ENCODE measurements around the gene DYNC1I1. TPM values are rescaled to one million over a fixed set of nuclear protein-coding genes. Genes with fewer than 3 reads are reported as not detected.

Gene DYNC1I1
- total RNA-seq, 1 donor from 2014 or later, result 1.6 TPM

- Mint-ChIP-seq H3K9me3 (ENCODE audit: low read depth) (peaks cover 4% of the 10 kb centered on the region), H3K36me3 (ENCODE audit: insufficient read depth) (no peaks in the 10 kb centered on the region), H3K4me3 (ENCODE audit: low read depth) (no peak overlapping the region), H3K27ac (no peak overlapping the region), H3K27me3 (no peaks in the 10 kb centered on the region), H3K4me1 (ENCODE audit: low read depth) (peaks cover 2% of the 10 kb centered on the region)
- no peak for DNase-seq (ENCODE audit: low spot score, unreplicated experiment)
- no peak for TF ChIP-seq CTCF (IDR thresholded peaks at IDR 0.05; ENCODE audit: unreplicated experiment)
Measured at GRCh38 chr7:96052860-96053470, 280.6 kb downstream of the DYNC1I1 start.

DNA sequence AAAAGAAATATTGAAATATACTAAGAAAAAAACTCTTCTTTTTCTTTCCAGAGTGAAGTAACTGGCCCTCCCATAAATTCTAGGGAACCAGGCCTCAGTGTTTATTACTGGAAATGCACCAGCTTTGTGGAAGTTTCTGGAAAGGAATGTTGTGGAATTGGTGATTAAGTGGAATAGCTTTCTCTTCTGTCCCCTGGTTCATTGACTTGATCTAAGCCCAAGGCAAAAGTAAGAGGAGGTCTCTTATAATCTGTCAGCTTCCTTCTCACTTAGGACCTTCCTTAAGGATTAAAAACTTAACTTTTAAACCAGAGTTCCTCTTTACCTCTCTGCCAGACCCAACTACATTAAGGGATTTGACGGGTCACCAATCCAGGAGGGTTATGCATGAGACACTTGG is 283.4 kb downstream of the DYNC1I1 start:
- DNase-seq (ENCODE audit: low spot score, unreplicated experiment), result no peak
- Mint-ChIP-seq H3K27me3 (no peaks in the 10 kb centered on the region), H3K9me3 (ENCODE audit: low read depth) (peaks cover 4% of the 10 kb centered on the region), H3K36me3 (ENCODE audit: insufficient read depth) (no peaks in the 10 kb centered on the region), H3K4me1 (ENCODE audit: low read depth) (peaks cover 2% of the 10 kb centered on the region), H3K4me3 (ENCODE audit: low read depth) (no peak overlapping the region), H3K27ac (no peak overlapping the region)
- no peak for TF ChIP-seq CTCF (IDR thresholded peaks at IDR 0.05; ENCODE audit: unreplicated experiment)

GRCh38 chr7:96059075-96059474 is 286.7 kb downstream of the DYNC1I1 start:
- no peak for TF ChIP-seq CTCF (IDR thresholded peaks at IDR 0.05; ENCODE audit: unreplicated experiment)
- peaks cover 13% of the 10 kb centered on the region for H3K27me3 Mint-ChIP-seq
- no peaks in the 10 kb centered on the region for H3K36me3 Mint-ChIP-seq (ENCODE audit: insufficient read depth)
- H3K4me3 Mint-ChIP-seq (ENCODE audit: low read depth), result no peak overlapping the region
- DNase-seq (ENCODE audit: low spot score, unreplicated experiment), result no peak
- peaks cover 4% of the 10 kb centered on the region for H3K9me3 Mint-ChIP-seq (ENCODE audit: low read depth)
- peaks cover 2% of the 10 kb centered on the region for H3K4me1 Mint-ChIP-seq (ENCODE audit: low read depth)
- no peak overlapping the region for H3K27ac Mint-ChIP-seq

DNA sequence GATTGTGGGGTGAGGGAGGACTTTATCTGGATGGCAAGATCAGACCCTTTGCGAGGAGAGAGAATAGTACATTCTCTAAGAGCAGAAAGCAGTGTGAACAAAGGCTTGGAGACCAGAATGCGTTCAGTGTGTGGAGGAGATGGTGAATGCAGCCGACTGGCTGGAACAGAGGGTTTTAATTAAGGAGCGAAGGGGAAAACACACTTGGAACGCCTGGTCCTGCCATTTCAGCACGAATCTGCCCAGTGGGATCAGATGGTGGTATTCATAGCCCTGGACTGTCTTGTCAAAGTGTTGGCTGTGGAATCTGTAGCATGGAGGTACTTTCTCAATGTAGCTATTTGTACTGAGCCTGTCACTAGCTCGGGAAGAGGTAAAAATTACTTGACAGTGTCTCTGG is 288.7 kb downstream of the DYNC1I1 start:
- no peak for TF ChIP-seq CTCF (IDR thresholded peaks at IDR 0.05; ENCODE audit: unreplicated experiment)
- no peak overlapping the region for H3K27ac Mint-ChIP-seq
- peaks cover 3% of the 10 kb centered on the region for H3K4me1 Mint-ChIP-seq (ENCODE audit: low read depth)
- no peak for DNase-seq (ENCODE audit: low spot score, unreplicated experiment)
- H3K4me3 Mint-ChIP-seq (ENCODE audit: low read depth), result no peak overlapping the region
- H3K36me3 Mint-ChIP-seq (ENCODE audit: insufficient read depth), result no peaks in the 10 kb centered on the region
- H3K27me3 Mint-ChIP-seq, result peaks cover 17% of the 10 kb centered on the region
- no peaks in the 10 kb centered on the region for H3K9me3 Mint-ChIP-seq (ENCODE audit: low read depth)

DNA sequence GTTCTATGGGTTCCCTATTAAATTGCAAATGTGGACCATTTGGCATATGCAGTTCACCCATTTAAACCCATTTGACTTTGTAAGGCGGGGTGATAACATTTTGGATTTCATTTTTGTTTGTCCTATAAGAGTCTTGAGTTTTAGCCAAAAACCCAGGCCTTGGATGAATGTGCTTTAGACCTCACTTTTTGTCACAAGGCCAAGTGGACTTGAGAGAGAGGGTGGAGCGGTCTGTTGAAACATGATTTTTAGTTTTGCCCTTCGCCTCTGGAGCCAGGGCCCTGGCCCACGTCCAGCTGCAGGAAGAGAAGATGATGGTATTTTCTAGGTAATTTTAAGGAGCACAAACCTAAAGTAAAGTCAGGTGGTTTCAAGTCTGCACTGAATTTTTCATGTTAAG is 289.5 kb downstream of the DYNC1I1 start:
- Mint-ChIP-seq H3K27me3 (peaks cover 20% of the 10 kb centered on the region), H3K9me3 (ENCODE audit: low read depth) (no peaks in the 10 kb centered on the region), H3K4me3 (ENCODE audit: low read depth) (no peak overlapping the region), H3K4me1 (ENCODE audit: low read depth) (peaks cover 10% of the 10 kb centered on the region), H3K36me3 (ENCODE audit: insufficient read depth) (no peaks in the 10 kb centered on the region), H3K27ac (no peak overlapping the region)
- TF ChIP-seq CTCF (IDR thresholded peaks at IDR 0.05; ENCODE audit: unreplicated experiment), result no peak
- DNase-seq (ENCODE audit: low spot score, unreplicated experiment), result no peak
